ENCODE measurements around the gene PDIA6.

- TF ChIP-seq POLR2AphosphoS5 (IDR thresholded peaks at IDR 0.05) (no peak), CTCF (IDR thresholded peaks at IDR 0.05) (no peak)
These were observed 20.5 kb downstream of the PDIA6 start for GRCh38 chr2:10792001-10792634.
